Vagina (tissue), 2 donors: ENCODE measurements around the gene RNF6.

Experiments
- POLR2AphosphoS5 ChIP-seq, 2 donors: sonication (generic); formaldehyde crosslinking; IDR thresholded peaks; one replicate each; pipeline ENCODE4 v1.9.0; 2017; ENCODE audit warnings: antibody characterized with exemption in 2 of 2, mild to moderate bottlenecking in 2 of 2, low read depth in 1 of 2; ENCODE audit not compliant: insufficient read depth in 1 of 2
- TF ChIP-seq, protein P1 (sequence below), 3 experiments: fragments of 450-650 bp in 2 of 3; fragments of 200-600 bp in 1 of 3; sonication (generic) in 1 of 3; IDR thresholded peaks; one replicate each; pipeline ENCODE4 v1.5.1; 2017 to 2019; ENCODE audit warnings: antibody characterized with exemption in 3 of 3, mild to moderate bottlenecking in 2 of 3, moderate library complexity in 2 of 3

DNA sequence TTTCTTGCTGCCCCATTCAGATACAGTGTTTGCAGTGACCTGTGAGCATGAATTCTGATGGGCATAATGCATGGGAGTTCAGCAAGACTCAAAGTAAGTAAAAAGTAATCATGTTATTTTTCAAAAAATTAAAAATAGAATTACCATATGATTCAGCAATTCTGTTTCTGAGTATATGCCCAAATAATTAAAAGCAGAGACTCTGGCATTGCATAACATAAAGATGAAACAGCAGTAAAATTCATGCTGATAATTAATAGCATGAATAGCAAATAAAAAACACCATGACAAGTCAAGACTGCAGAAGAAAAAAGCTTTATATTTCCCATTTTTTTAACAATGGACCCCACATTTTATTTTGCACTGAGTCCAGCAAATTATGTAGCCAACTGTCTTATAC lies 21.3 kb downstream of the RNF6 start:
- TF ChIP-seq POLR2AphosphoS5 (IDR thresholded peaks at IDR 0.05; ENCODE audit: insufficient read depth in 1 of 2, low read depth in 1 of 2): no peak
- TF ChIP-seq, protein P1, sequence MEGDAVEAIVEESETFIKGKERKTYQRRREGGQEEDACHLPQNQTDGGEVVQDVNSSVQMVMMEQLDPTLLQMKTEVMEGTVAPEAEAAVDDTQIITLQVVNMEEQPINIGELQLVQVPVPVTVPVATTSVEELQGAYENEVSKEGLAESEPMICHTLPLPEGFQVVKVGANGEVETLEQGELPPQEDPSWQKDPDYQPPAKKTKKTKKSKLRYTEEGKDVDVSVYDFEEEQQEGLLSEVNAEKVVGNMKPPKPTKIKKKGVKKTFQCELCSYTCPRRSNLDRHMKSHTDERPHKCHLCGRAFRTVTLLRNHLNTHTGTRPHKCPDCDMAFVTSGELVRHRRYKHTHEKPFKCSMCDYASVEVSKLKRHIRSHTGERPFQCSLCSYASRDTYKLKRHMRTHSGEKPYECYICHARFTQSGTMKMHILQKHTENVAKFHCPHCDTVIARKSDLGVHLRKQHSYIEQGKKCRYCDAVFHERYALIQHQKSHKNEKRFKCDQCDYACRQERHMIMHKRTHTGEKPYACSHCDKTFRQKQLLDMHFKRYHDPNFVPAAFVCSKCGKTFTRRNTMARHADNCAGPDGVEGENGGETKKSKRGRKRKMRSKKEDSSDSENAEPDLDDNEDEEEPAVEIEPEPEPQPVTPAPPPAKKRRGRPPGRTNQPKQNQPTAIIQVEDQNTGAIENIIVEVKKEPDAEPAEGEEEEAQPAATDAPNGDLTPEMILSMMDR (IDR thresholded peaks at IDR 0.05): no peak
